ENCODE results near the gene SOCS6. TPM values are rescaled to one million over a fixed set of nuclear protein-coding genes. Genes with fewer than 3 reads are reported as not detected.
"Not testable (repeated sequence)": the region's sequence is repeated elsewhere in the genome, so short reads cannot be mapped to it uniquely, and the experiment has no call there.

The SOCS6 gene, protein sequence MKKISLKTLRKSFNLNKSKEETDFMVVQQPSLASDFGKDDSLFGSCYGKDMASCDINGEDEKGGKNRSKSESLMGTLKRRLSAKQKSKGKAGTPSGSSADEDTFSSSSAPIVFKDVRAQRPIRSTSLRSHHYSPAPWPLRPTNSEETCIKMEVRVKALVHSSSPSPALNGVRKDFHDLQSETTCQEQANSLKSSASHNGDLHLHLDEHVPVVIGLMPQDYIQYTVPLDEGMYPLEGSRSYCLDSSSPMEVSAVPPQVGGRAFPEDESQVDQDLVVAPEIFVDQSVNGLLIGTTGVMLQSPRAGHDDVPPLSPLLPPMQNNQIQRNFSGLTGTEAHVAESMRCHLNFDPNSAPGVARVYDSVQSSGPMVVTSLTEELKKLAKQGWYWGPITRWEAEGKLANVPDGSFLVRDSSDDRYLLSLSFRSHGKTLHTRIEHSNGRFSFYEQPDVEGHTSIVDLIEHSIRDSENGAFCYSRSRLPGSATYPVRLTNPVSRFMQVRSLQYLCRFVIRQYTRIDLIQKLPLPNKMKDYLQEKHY
- polyA plus RNA-seq (2013, experiment 1 of 4): 23.1 TPM
- polyA plus RNA-seq (2013, experiment 2 of 4): 25.3 TPM
- 18.3 TPM for polyA plus RNA-seq (2013, experiment 3 of 4)
- polyA plus RNA-seq (2013, experiment 4 of 4): 22.7 TPM

DNA sequence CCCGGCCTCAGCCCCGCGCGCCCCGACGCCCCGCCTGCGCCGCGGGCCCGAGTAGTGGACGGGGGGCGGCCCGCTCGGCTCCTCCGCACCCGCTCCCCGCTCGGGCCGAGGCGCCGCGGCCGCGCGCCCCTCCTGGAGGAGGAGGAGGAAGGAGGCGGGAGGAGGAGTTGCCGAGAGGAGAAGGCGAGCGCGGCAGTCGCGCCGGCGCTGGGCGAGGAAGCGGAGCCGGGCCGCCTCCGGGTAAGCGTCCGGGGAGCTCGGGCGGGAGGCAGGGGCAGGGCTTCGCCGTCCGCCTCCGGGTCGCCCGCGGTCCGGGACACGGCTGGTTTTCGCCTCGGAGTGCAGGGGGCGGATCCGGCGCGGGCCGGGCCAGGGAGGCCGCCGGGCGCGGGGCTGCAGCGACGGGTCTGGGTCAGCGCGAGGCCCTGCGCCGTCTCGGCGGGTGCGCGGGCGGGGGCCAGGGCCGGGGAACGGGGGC, at the start of gene SOCS6:
SOCS6 (plus strand) TSS at position 195 of the 478 bp plus-strand sequence. CDS start 35,624 bp downstream, outside the sequence.
- Histone ChIP-seq H3K27ac (ENCODE audit: insufficient read depth, low read depth, low read length, poor library complexity, severe bottlenecking) (peak within 1 kb of the TSS; percentile 26), H3K27me3 (ENCODE audit: control insufficient read depth, insufficient read depth, low read length, poor library complexity, severe bottlenecking) (peaks cover 4% of the 10 kb centered on the region), H3K36me3 (ENCODE audit: control insufficient read depth, insufficient read depth, low read length) (no peaks in the 10 kb centered on the region), H3K9me3 (ENCODE audit: control insufficient read depth, low read length) (no peaks in the 10 kb centered on the region), H3K4me3 (ENCODE audit: insufficient read depth, low read depth, low read length) (peak within 1 kb of the TSS; percentile 67), H3K4me1 (ENCODE audit: control insufficient read depth, insufficient read depth, low read length) (peaks cover 10% of the 10 kb centered on the region)
- 0 to 1% methylated on average over 77 of the region's 77 CpGs for WGBS, 2 experiments

DNA sequence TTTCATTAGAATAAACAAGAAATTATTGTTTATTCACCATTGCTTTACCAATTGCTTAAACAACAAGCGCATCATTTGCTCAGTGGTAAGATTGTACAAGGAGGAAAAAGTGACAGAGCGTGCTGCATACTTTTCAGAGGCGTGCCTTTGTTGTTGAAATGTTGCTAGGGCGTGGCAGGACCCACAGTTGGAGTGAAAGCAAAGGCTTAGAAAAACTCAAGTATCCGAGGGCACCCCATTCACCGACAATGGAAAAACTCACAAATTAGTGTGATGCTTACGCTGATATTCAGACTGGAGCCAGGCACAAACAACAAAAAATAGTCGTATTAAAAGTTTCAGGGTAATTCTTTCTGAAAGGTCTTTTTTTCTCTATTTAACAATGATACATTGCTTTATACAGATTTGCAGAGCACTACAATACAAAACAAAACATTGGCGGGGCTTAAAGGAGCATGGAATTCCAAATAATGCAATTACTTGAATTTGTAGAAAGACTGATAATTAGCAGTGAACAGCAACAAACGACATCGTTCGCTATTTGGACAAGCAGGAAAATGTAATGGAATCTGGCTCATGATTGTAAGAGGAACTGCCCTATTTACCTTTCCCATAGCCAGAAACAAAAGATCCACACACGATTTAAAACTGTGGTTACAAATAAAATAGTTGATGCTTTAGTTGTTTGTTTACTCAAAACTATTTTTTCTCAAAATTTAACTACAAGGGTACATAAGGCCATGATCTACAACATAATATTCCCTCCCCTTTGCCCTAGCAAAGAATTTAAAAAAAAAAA, 45.5 kb upstream of the SOCS6 start:
- H3K4me1 ChIP-seq (ENCODE audit: control insufficient read depth, insufficient read depth, low read length): no peaks in the 10 kb centered on the region
- no peaks in the 10 kb centered on the region for H3K36me3 ChIP-seq (ENCODE audit: control insufficient read depth, insufficient read depth, low read length)
- no peaks in the 10 kb centered on the region for H3K27me3 ChIP-seq (ENCODE audit: control insufficient read depth, insufficient read depth, low read length, poor library complexity, severe bottlenecking)
- WGBS, 2 experiments: 90 to 92% methylated on average over 12 to 13 of the region's 13 CpGs
- no peaks in the 10 kb centered on the region for H3K9me3 ChIP-seq (ENCODE audit: control insufficient read depth, low read length)
- no peak overlapping the region for H3K27ac ChIP-seq (ENCODE audit: insufficient read depth, low read depth, low read length, poor library complexity, severe bottlenecking)
- H3K4me3 ChIP-seq (ENCODE audit: insufficient read depth, low read depth, low read length): no peak overlapping the region

DNA sequence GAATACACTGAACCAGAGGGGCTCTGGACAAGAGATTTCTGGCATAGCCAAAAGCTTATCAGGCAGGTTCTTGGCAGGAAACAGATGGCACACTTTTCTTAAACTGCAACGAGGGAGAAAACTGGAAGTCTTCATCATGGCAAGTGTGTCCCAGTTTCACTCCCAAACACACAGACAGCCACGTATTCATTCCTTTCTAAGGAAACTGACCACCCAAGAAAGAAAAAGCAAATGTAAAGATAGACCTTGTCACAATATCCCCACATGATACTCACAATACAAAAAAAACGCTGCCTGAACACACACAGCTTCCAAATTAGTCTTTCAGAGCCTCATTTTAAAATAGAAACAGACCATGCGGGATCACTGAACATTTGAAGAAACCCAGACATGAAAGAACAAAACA, 42.8 kb upstream of the SOCS6 start:
- Histone ChIP-seq H3K27me3 (ENCODE audit: control insufficient read depth, insufficient read depth, low read length, poor library complexity, severe bottlenecking) (no peaks in the 10 kb centered on the region), H3K4me3 (ENCODE audit: insufficient read depth, low read depth, low read length) (no peak overlapping the region), H3K27ac (ENCODE audit: insufficient read depth, low read depth, low read length, poor library complexity, severe bottlenecking) (no peak overlapping the region), H3K4me1 (ENCODE audit: control insufficient read depth, insufficient read depth, low read length) (no peaks in the 10 kb centered on the region), H3K9me3 (ENCODE audit: control insufficient read depth, low read length) (no peaks in the 10 kb centered on the region), H3K36me3 (ENCODE audit: control insufficient read depth, insufficient read depth, low read length) (no peaks in the 10 kb centered on the region)
- WGBS, 2 experiments: 75 to 77% methylated on average over 4 of the region's 4 CpGs

DNA sequence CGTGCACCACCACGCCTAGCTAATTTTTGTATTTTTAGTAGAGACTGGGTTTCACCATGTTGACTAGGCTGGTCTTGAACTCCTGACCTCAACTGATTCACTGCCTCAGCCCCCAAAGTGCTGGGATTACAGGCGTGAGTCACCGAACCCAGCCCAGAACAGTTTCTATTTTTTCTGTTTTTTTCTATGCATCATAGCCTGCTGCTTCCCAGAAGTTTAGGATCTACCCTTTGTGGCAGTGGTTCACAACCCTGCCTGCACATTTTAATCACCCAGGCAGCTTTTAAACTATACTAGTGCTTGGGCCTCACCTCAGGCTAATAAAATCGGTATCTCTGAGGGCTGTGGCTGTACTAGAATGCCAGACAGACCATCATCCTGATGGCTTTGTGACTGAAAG, 39.7 kb upstream of the SOCS6 start:
- H3K27me3 ChIP-seq (ENCODE audit: control insufficient read depth, insufficient read depth, low read length, poor library complexity, severe bottlenecking): no peaks in the 10 kb centered on the region
- 94 to 95% methylated on average over 5 of the region's 5 CpGs for WGBS, 2 experiments
- H3K4me3 ChIP-seq (ENCODE audit: insufficient read depth, low read depth, low read length): no peak overlapping the region
- no peaks in the 10 kb centered on the region for H3K36me3 ChIP-seq (ENCODE audit: control insufficient read depth, insufficient read depth, low read length)
- no peaks in the 10 kb centered on the region for H3K9me3 ChIP-seq (ENCODE audit: control insufficient read depth, low read length)
- H3K27ac ChIP-seq (ENCODE audit: insufficient read depth, low read depth, low read length, poor library complexity, severe bottlenecking): no peak overlapping the region
- H3K4me1 ChIP-seq (ENCODE audit: control insufficient read depth, insufficient read depth, low read length): no peaks in the 10 kb centered on the region

DNA sequence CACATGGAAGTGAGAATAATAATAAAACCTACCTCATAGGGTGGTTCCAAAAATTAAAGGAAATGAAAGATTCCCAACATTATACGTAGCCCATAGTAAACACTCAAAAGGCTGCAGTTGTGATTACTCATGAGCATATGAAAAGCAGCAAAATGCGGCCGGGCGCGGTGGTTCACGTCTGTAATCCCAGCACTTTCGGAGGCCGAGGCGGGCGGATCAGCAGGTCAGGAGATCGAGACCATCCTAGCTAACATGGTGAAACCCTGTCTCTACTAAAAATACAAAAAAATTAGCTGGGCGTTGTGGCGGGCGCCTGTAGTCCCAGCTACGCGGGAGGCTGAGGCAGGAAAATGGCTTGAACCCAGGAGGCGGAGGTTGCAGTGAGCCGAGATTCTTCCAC, 39.0 kb upstream of the SOCS6 start:
- H3K4me3 ChIP-seq (ENCODE audit: insufficient read depth, low read depth, low read length); H3K27me3 ChIP-seq (ENCODE audit: control insufficient read depth, insufficient read depth, low read length, poor library complexity, severe bottlenecking); H3K4me1 ChIP-seq (ENCODE audit: control insufficient read depth, insufficient read depth, low read length); H3K27ac ChIP-seq (ENCODE audit: insufficient read depth, low read depth, low read length, poor library complexity, severe bottlenecking); H3K36me3 ChIP-seq (ENCODE audit: control insufficient read depth, insufficient read depth, low read length); H3K9me3 ChIP-seq (ENCODE audit: control insufficient read depth, low read length): not testable (repeated sequence)
- 92 to 94% methylated on average over 18 of the region's 18 CpGs for WGBS, 2 experiments

DNA sequence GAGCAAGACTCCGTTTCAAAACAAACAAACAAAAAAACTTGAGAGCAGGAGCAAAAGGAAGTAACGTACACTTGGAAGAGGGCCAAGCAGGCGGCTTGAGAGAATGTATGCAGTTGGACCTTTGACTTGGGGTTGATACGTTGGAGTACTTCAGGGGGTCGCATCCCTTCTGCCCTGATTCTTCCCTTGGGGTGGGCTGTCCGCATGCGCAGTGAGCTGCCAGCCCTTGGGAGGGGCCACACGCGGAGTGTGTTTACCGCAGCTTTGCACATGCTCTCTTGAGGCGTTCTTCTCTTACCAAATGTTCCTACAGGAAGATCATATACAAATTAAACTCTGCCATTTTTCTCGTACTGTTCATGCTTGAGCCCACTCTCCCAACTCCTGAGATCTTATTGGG, 38.1 kb upstream of the SOCS6 start:
- no peaks in the 10 kb centered on the region for H3K27me3 ChIP-seq (ENCODE audit: control insufficient read depth, insufficient read depth, low read length, poor library complexity, severe bottlenecking)
- H3K36me3 ChIP-seq (ENCODE audit: control insufficient read depth, insufficient read depth, low read length): no peaks in the 10 kb centered on the region
- H3K9me3 ChIP-seq (ENCODE audit: control insufficient read depth, low read length): no peaks in the 10 kb centered on the region
- H3K27ac ChIP-seq (ENCODE audit: insufficient read depth, low read depth, low read length, poor library complexity, severe bottlenecking): no peak overlapping the region
- 95 to 96% methylated on average over 12 of the region's 12 CpGs for WGBS, 2 experiments
- no peaks in the 10 kb centered on the region for H3K4me1 ChIP-seq (ENCODE audit: control insufficient read depth, insufficient read depth, low read length)
- no peak overlapping the region for H3K4me3 ChIP-seq (ENCODE audit: insufficient read depth, low read depth, low read length)

DNA sequence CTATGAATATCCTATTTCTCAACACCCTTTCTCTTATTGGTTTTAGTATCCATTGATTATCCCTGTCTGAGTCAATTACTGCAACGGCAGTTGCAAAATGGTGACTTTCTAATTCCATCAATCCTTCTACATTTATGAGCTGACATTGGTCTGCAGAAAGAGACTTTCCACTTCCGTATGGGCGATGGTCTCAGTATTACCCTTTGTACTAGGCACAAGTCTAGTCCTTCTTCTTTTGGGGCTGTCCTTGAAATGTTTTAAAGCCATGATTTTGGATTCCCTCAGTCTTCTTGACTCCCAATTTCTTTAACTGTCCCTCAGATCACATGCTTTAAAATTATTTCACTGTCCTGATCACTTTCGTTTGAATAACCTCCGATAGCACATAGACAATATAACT, 32.7 kb upstream of the SOCS6 start:
- H3K36me3 ChIP-seq (ENCODE audit: control insufficient read depth, insufficient read depth, low read length): no peaks in the 10 kb centered on the region
- H3K4me3 ChIP-seq (ENCODE audit: insufficient read depth, low read depth, low read length): no peak overlapping the region
- H3K27me3 ChIP-seq (ENCODE audit: control insufficient read depth, insufficient read depth, low read length, poor library complexity, severe bottlenecking): no peaks in the 10 kb centered on the region
- H3K27ac ChIP-seq (ENCODE audit: insufficient read depth, low read depth, low read length, poor library complexity, severe bottlenecking): no peak overlapping the region
- 83 to 84% methylated on average over 3 to 5 of the region's 5 CpGs for WGBS, 2 experiments
- H3K4me1 ChIP-seq (ENCODE audit: control insufficient read depth, insufficient read depth, low read length): no peaks in the 10 kb centered on the region
- no peaks in the 10 kb centered on the region for H3K9me3 ChIP-seq (ENCODE audit: control insufficient read depth, low read length)

DNA sequence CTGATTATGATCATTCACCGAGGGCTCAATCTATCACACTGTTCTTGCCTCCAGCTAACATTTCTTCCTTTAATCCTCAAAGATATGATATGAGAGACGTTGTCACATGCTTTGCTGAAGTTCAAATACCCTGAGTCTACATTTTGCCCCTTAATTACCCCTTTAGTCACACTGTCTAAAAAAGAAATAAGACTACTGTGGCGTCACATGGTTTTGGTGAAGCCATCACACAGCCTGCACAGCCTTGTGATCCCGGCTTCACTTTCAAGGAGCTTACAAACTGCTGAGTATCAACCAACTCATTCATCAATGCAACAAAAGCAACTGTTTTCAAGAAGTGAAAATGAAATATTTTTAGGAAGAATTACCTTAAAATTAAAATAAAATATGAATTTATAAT, 31.9 kb upstream of the SOCS6 start:
- no peak overlapping the region for H3K4me3 ChIP-seq (ENCODE audit: insufficient read depth, low read depth, low read length)
- H3K9me3 ChIP-seq (ENCODE audit: control insufficient read depth, low read length): no peaks in the 10 kb centered on the region
- 76 to 82% methylated on average over 4 of the region's 4 CpGs for WGBS, 2 experiments
- H3K36me3 ChIP-seq (ENCODE audit: control insufficient read depth, insufficient read depth, low read length): no peaks in the 10 kb centered on the region
- no peak overlapping the region for H3K27ac ChIP-seq (ENCODE audit: insufficient read depth, low read depth, low read length, poor library complexity, severe bottlenecking)
- H3K4me1 ChIP-seq (ENCODE audit: control insufficient read depth, insufficient read depth, low read length): no peaks in the 10 kb centered on the region
- no peaks in the 10 kb centered on the region for H3K27me3 ChIP-seq (ENCODE audit: control insufficient read depth, insufficient read depth, low read length, poor library complexity, severe bottlenecking)

DNA sequence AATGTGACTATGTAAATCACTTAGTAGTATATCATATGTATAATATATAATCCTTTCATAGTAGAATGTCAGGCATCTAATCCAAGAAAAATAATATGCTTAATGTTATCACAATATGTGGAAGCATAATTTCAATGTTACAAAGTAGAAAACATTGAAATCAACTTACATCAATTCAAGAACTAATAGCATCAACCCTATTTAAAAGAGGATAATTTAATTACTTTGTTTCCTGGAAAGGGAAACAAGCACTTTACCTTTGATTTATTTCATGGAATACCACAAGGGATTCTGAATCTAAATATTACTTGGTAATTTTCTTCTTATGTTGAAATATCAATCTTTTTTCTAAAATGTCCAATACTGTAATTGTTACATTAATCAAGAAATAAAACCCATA, 30.6 kb upstream of the SOCS6 start:
- no peaks in the 10 kb centered on the region for H3K9me3 ChIP-seq (ENCODE audit: control insufficient read depth, low read length)
- no peaks in the 10 kb centered on the region for H3K4me1 ChIP-seq (ENCODE audit: control insufficient read depth, insufficient read depth, low read length)
- no peaks in the 10 kb centered on the region for H3K27me3 ChIP-seq (ENCODE audit: control insufficient read depth, insufficient read depth, low read length, poor library complexity, severe bottlenecking)
- no peak overlapping the region for H3K4me3 ChIP-seq (ENCODE audit: insufficient read depth, low read depth, low read length)
- no peaks in the 10 kb centered on the region for H3K36me3 ChIP-seq (ENCODE audit: control insufficient read depth, insufficient read depth, low read length)
- no peak overlapping the region for H3K27ac ChIP-seq (ENCODE audit: insufficient read depth, low read depth, low read length, poor library complexity, severe bottlenecking)

DNA sequence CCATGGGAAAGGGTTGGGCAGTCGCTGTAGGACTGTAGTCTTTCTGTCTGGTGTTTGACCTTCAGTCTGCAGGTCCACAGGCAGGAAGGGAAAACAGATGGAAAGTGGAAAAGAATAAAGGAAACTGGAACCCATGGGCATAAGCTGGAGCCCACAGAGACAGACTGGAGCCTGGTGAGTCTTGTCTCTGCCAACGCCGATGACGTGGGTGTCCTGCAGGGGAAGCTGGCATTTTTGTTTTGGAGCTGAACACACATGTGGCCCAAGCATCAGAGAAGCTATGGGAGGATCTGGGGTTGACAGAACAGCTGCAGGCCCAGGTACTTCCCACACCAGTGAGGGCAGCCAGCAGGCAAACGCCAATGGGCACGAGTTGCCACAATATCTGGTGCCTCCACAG, 28.2 kb upstream of the SOCS6 start:
- Histone ChIP-seq H3K4me3 (ENCODE audit: insufficient read depth, low read depth, low read length) (no peak overlapping the region), H3K9me3 (ENCODE audit: control insufficient read depth, low read length) (no peaks in the 10 kb centered on the region), H3K27me3 (ENCODE audit: control insufficient read depth, insufficient read depth, low read length, poor library complexity, severe bottlenecking) (no peaks in the 10 kb centered on the region), H3K36me3 (ENCODE audit: control insufficient read depth, insufficient read depth, low read length) (no peaks in the 10 kb centered on the region), H3K27ac (ENCODE audit: insufficient read depth, low read depth, low read length, poor library complexity, severe bottlenecking) (no peak overlapping the region), H3K4me1 (ENCODE audit: control insufficient read depth, insufficient read depth, low read length) (no peaks in the 10 kb centered on the region)
- 91 to 92% methylated on average over 6 of the region's 6 CpGs for WGBS, 2 experiments

Data from ectodermal cell (in vitro differentiated cells).